Measurements from ENCODE around the gene TCEAL6.
"Not testable (repeated sequence)": the region's sequence is repeated elsewhere in the genome, so short reads cannot be mapped to it uniquely, and the experiment has no call there.

Gene TCEAL6

GRCh38 chrX:102142274-102142673, at the start of gene TCEAL6:
Gene TCEAL6 (minus strand): TSS chrX:102142481.
- not testable (repeated sequence) for DNase-seq (ENCODE audit: low read depth)

GRCh38 chrX:102185967-102186720, 43.9 kb upstream of the TCEAL6 start:
- DNase-seq (ENCODE audit: low read depth) = no peak

- DNase-seq (ENCODE audit: low read depth) = no peak
Observed at GRCh38 chrX:102155806-102156179, 13.5 kb upstream of the TCEAL6 start, which contains the start of gene BEX5. Gene BEX5 (minus strand): TSS chrX:102155977. CDS start chrX:102154265, 1,712 bp downstream.

- no peak for DNase-seq (ENCODE audit: low read depth)
Observed at GRCh38 chrX:102154900-102155805, 12.9 kb upstream of the TCEAL6 start.

GRCh38 chrX:102154218-102154860, 12.1 kb upstream of the TCEAL6 start:
- DNase-seq (ENCODE audit: low read depth) = no peak

- DNase-seq (ENCODE audit: low read depth) = not testable (repeated sequence)
Observed at GRCh38 chrX:102141631-102142030, 650 bp downstream of the TCEAL6 start.

- DNase-seq (ENCODE audit: low read depth) = not testable (repeated sequence)
Observed at GRCh38 chrX:102140876-102141275, 1.4 kb downstream of the TCEAL6 start.

- DNase-seq (ENCODE audit: low read depth) = no peak
Observed at GRCh38 chrX:102138064-102138463, 4.2 kb downstream of the TCEAL6 start.

GRCh38 chrX:102129473-102129872, 12.8 kb downstream of the TCEAL6 start:
- DNase-seq (ENCODE audit: low read depth) = no peak

- no peak for DNase-seq (ENCODE audit: low read depth)
Observed at GRCh38 chrX:102126863-102127262, 15.4 kb downstream of the TCEAL6 start.

- not testable (repeated sequence) for DNase-seq (ENCODE audit: low read depth)
Observed at GRCh38 chrX:102126080-102126818, 16.0 kb downstream of the TCEAL6 start.

- DNase-seq (ENCODE audit: low read depth) = not testable (repeated sequence)
Observed at GRCh38 chrX:102125436-102125835, 16.8 kb downstream of the TCEAL6 start, which contains the start of gene TCEAL2. Gene TCEAL2 (plus strand): TSS chrX:102125679. CDS start chrX:102126831, 1,152 bp downstream.

GRCh38 chrX:102125014-102125413, 17.3 kb downstream of the TCEAL6 start:
- not testable (repeated sequence) for DNase-seq (ENCODE audit: low read depth)

GRCh38 chrX:102115748-102116147, 26.5 kb downstream of the TCEAL6 start:
- no peak for DNase-seq (ENCODE audit: low read depth)

- DNase-seq (ENCODE audit: low read depth) = no peak
Observed at GRCh38 chrX:102113367-102113766, 28.9 kb downstream of the TCEAL6 start.
